HCT116 (cell line): ENCODE data around the gene LRPPRC. TPM values are rescaled to one million over a fixed set of nuclear protein-coding genes. Genes with fewer than 3 reads are reported as not detected.
A peak's percentile ranks its signal among the peaks of the same experiment; 100 is the strongest.

Experiments
- ATAC-seq: fragments of 200-7000 bp; cut with Tn5 transposase; 2 replicates; pipeline ENCODE4 v1.9.1; 2020; ENCODE audit warnings: mild to moderate bottlenecking, moderate library complexity
- BruUV-seq: library from RNA; stranded (reverse); fragments of 400-500 nt; replicated peaks from 2 replicates; lab custom pipeline; 2021; lab: Mats Ljungman, UMichigan
- CTCF ChIA-PET: fragments of 300-600 bp; sonication (Branson Sonifier 250); formaldehyde crosslinking; loops from one replicate; lab custom pipeline; 2021; ENCODE audit warnings: antibody characterized with exemption; lab: Charles Lee
- POLR2A ChIA-PET: fragments of 300-600, 350-600 bp; sonication (Branson Sonifier 250); formaldehyde crosslinking; loops from one replicate; lab custom pipeline; 2021; ENCODE audit warnings: antibody characterized with exemption; lab: Charles Lee
- RAD21 ChIA-PET, 2 experiments: fragments of 300-600 bp; sonication (Branson Sonifier 250); formaldehyde crosslinking; loops; one replicate each; lab custom pipeline; 2023; ENCODE audit warnings: low total read pairs in 2 of 2; ENCODE audit not compliant: uncharacterized antibody in 2 of 2, unreplicated experiment in 2 of 2, low non-redundant PET in 1 of 2; lab: Charles Lee
- DNase-seq: peaks from one replicate; pipeline ENCODE4 v3.0.0-alpha.2; 2010; ENCODE audit warnings: low read depth, low spot score
- H2AFZ ChIP-seq: fragments of 200-600 bp; shearing (Covaris generic), sonication (generic); 2 replicates; pipeline ENCODE4 v1.6.1; 2017; ENCODE audit warnings: low read depth, mixed run types, mixed read lengths, antibody characterized with exemption, low read length; ENCODE audit not compliant: poor library complexity, severe bottlenecking
- H3K27ac ChIP-seq: 2 replicates; pipeline ENCODE4 v1.5.1; 2012; ENCODE audit warnings: low read depth, low read length
- H3K27me3 ChIP-seq: fragments of 200-600 bp; sonication (generic); 2 replicates; pipeline ENCODE4 v1.6.1; 2016; ENCODE audit warnings: mixed run types, low read length, mixed read lengths; ENCODE audit not compliant: insufficient read depth
- H3K36me3 ChIP-seq, 2 experiments: fragments of 200-500 bp in 1 of 2; fragments of 200-600 bp in 1 of 2; sonication (Bioruptor generic) in 1 of 2; sonication (generic) in 1 of 2; 2 replicates each; pipeline versions ENCODE4 v1.5.1 to v1.6.1; 2014 to 2016; ENCODE audit warnings: low read length in 2 of 2, inconsistent platforms in 1 of 2, mixed read lengths in 1 of 2, mixed run types in 1 of 2; ENCODE audit not compliant: insufficient read depth in 2 of 2, control insufficient read depth in 1 of 2
- H3K4me1 ChIP-seq, 2 experiments: fragments of 200-600 bp in 1 of 2; sonication (generic) in 1 of 2; 2 replicates each; pipeline versions ENCODE4 v1.5.1 to v1.6.1; 2012 to 2017; ENCODE audit warnings: low read length in 2 of 2, inconsistent platforms in 1 of 2, mild to moderate bottlenecking in 1 of 2, mixed read lengths in 1 of 2, mixed run types in 1 of 2, moderate library complexity in 1 of 2; ENCODE audit not compliant: insufficient read depth in 2 of 2, control insufficient read depth in 1 of 2
- H3K4me2 ChIP-seq: fragments of 200-600 bp; sonication (generic); 2 replicates; pipeline ENCODE4 v1.6.1; 2017; ENCODE audit warnings: mixed run types, low read length, mixed read lengths
- H3K4me3 ChIP-seq, 2 experiments: fragments of 200-600 bp in 1 of 2; sonication (generic) in 1 of 2; replicated peaks in 1 of 2; 2 replicates each; pipeline ENCODE4 v1.5.1; 2011 to 2016; ENCODE audit warnings: low read length in 2 of 2, control low read depth in 1 of 2, low read depth in 1 of 2, mild to moderate bottlenecking in 1 of 2, mixed read lengths in 1 of 2, mixed run types in 1 of 2
- H3K79me2 ChIP-seq: fragments of 200-600 bp; sonication (generic); 2 replicates; pipeline ENCODE4 v1.6.1; 2017; ENCODE audit warnings: mild to moderate bottlenecking, mixed run types, low read length, moderate library complexity, mixed read lengths; ENCODE audit not compliant: insufficient read depth
- H3K9ac ChIP-seq: fragments of 200-600 bp; sonication (generic); 2 replicates; pipeline ENCODE4 v1.6.1; 2016; ENCODE audit warnings: low read length, mixed read lengths
- H3K9me2 ChIP-seq: fragments of 200-600 bp; sonication (generic), shearing (Covaris generic); 2 replicates; pipeline ENCODE4 v1.6.1; 2017; ENCODE audit warnings: mixed run types, mild to moderate bottlenecking, moderate library complexity; ENCODE audit not compliant: insufficient read depth
- H3K9me3 ChIP-seq, 2 experiments: fragments of 200-500 bp in 1 of 2; fragments of 200-600 bp in 1 of 2; sonication (Bioruptor generic) in 1 of 2; sonication (generic) in 1 of 2; 2 replicates each; pipeline ENCODE4 v1.6.1; 2014 to 2017; ENCODE audit warnings: low read length in 2 of 2, mixed read lengths in 2 of 2, inconsistent platforms in 1 of 2, low read depth in 1 of 2, mild to moderate bottlenecking in 1 of 2, mixed run types in 1 of 2, moderate library complexity in 1 of 2; ENCODE audit not compliant: control insufficient read depth in 1 of 2, insufficient read depth in 1 of 2
- H4K20me1 ChIP-seq: fragments of 200-600 bp; sonication (generic), shearing (Covaris generic); 2 replicates; pipeline ENCODE4 v1.6.1; 2017; ENCODE audit warnings: mixed run types, mild to moderate bottlenecking, moderate library complexity; ENCODE audit not compliant: insufficient read depth
- CBX3 ChIP-seq: IDR thresholded peaks from 2 replicates; pipeline ENCODE4 v1.6.1; 2012; ENCODE audit warnings: low read depth
- CEBPB ChIP-seq: IDR thresholded peaks from 2 replicates; pipeline ENCODE4 v1.6.1; 2012; ENCODE audit warnings: low read depth
- EGR1 ChIP-seq: IDR thresholded peaks from 2 replicates; pipeline ENCODE4 v1.6.1; 2012; ENCODE audit warnings: low read depth
- ELF1 ChIP-seq: IDR thresholded peaks from 2 replicates; pipeline ENCODE4 v1.6.1; 2012; ENCODE audit warnings: low read depth, borderline replicate concordance
- EZH2 ChIP-seq: fragments of 200-600 bp; sonication (generic); IDR thresholded peaks from 2 replicates; pipeline ENCODE4 v1.6.1; 2017; ENCODE audit warnings: antibody characterized with exemption, mixed run types
- EZH2phosphoT487 ChIP-seq: fragments of 200-600 bp; IDR thresholded peaks from 2 replicates; pipeline ENCODE4 v1.6.1; 2018; ENCODE audit warnings: antibody characterized with exemption, borderline replicate concordance
- FOSL1 ChIP-seq: IDR thresholded peaks from 2 replicates; pipeline ENCODE4 v1.6.1; 2012; ENCODE audit warnings: low read depth
- JUND ChIP-seq: IDR thresholded peaks from 2 replicates; pipeline ENCODE4 v1.6.1; 2012
- POLR2AphosphoS5 ChIP-seq: IDR thresholded peaks from 2 replicates; pipeline ENCODE4 v1.6.1; 2011; ENCODE audit warnings: mild to moderate bottlenecking, low read depth, low read length, moderate library complexity
- RAD21 ChIP-seq: IDR thresholded peaks from 2 replicates; pipeline ENCODE4 v1.6.1; 2012; ENCODE audit warnings: low read depth, mild to moderate bottlenecking
- SIN3A ChIP-seq: IDR thresholded peaks from 2 replicates; pipeline ENCODE4 v1.6.1; 2012; ENCODE audit warnings: low read depth
- SP1 ChIP-seq: IDR thresholded peaks from 2 replicates; pipeline ENCODE4 v1.6.1; 2012; ENCODE audit warnings: low read depth
- SRF ChIP-seq: IDR thresholded peaks from 2 replicates; pipeline ENCODE4 v1.6.1; 2012; ENCODE audit warnings: low read depth
- ZNF274 ChIP-seq: fragments of 200-500 bp; sonication (Bioruptor generic); IDR thresholded peaks from 2 replicates; pipeline ENCODE4 v1.6.1; 2014; ENCODE audit warnings: mild to moderate bottlenecking, low read depth, low read length, inconsistent platforms
- intact Hi-C: fragments of 100-400 bp; cut with micrococcal nuclease; formaldehyde crosslinking; loops from 2 replicates; pipeline ENCODE4 v1.10.0; 2022
- total RNA-seq: library from RNA; stranded (reverse); gene quantifications from one replicate; pipeline ENCODE4 v1.2.1, GENCODE V29; 2021; ENCODE audit not compliant: unreplicated experiment
- TF ChIP-seq, protein P1 (sequence below): IDR thresholded peaks from 2 replicates; pipeline ENCODE4 v1.6.1; 2012; ENCODE audit warnings: low read depth

LRPPRC gene
- total RNA-seq, 1 experiment from 2014 or later: 210 TPM

DNA sequence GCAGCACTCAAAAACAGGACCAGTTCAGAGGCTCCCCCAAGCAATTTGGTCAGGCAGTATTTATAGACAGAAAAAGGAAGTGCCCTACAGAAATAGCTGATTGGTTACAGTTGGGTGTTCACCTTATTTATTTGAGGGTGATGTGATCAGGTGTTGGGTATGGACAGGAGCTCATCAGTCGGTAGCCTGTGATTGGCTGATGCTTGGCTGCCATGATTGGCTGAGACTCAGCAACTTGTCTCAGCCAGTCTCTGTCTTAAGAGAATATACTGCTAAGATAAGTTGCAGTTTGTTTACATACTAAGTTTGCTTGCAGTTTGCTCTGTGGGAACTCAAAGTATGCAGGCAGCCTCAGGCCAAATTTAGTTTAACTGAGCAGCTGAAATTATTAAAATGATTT, 147.6 kb downstream of the LRPPRC start:
- H3K79me2 ChIP-seq: no peaks in the 10 kb centered on the region
- DNase-seq: peak; percentile 33
- no peak overlapping the region for H2AFZ ChIP-seq
- no peaks in the 10 kb centered on the region for H3K9me2 ChIP-seq
- H4K20me1 ChIP-seq: no peaks in the 10 kb centered on the region
- BruUV-seq: no TSS peak
- H3K27me3 ChIP-seq: no peaks in the 10 kb centered on the region
- peaks cover 0 to 8% of the 10 kb centered on the region in 2 experiments; a peak in 2 of 4 replicates for H3K4me1 ChIP-seq
- no peaks in the 10 kb centered on the region for H3K36me3 ChIP-seq
- TF ChIP-seq FOSL1: no peak
- no peak for TF ChIP-seq SIN3A
- TF ChIP-seq EZH2: no peak
- no peak for TF ChIP-seq RAD21
- TF ChIP-seq EGR1: no peak
- TF ChIP-seq, protein P1, sequence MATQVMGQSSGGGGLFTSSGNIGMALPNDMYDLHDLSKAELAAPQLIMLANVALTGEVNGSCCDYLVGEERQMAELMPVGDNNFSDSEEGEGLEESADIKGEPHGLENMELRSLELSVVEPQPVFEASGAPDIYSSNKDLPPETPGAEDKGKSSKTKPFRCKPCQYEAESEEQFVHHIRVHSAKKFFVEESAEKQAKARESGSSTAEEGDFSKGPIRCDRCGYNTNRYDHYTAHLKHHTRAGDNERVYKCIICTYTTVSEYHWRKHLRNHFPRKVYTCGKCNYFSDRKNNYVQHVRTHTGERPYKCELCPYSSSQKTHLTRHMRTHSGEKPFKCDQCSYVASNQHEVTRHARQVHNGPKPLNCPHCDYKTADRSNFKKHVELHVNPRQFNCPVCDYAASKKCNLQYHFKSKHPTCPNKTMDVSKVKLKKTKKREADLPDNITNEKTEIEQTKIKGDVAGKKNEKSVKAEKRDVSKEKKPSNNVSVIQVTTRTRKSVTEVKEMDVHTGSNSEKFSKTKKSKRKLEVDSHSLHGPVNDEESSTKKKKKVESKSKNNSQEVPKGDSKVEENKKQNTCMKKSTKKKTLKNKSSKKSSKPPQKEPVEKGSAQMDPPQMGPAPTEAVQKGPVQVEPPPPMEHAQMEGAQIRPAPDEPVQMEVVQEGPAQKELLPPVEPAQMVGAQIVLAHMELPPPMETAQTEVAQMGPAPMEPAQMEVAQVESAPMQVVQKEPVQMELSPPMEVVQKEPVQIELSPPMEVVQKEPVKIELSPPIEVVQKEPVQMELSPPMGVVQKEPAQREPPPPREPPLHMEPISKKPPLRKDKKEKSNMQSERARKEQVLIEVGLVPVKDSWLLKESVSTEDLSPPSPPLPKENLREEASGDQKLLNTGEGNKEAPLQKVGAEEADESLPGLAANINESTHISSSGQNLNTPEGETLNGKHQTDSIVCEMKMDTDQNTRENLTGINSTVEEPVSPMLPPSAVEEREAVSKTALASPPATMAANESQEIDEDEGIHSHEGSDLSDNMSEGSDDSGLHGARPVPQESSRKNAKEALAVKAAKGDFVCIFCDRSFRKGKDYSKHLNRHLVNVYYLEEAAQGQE: no peak
- TF ChIP-seq JUND: no peak
- no peak for TF ChIP-seq POLR2AphosphoS5
- no peak for TF ChIP-seq SRF
- TF ChIP-seq CEBPB: no peak
- TF ChIP-seq EZH2phosphoT487: no peak
- TF ChIP-seq CBX3: no peak
- TF ChIP-seq ZNF274: no peak
- no peak for TF ChIP-seq ELF1
- TF ChIP-seq SP1: no peak
- intact Hi-C loops: no loop called here
- no peak overlapping the region for H3K4me3 ChIP-seq
- H3K9me3 ChIP-seq: no peaks in the 10 kb centered on the region
- peak overlapping the region; percentile 36 for H3K4me2 ChIP-seq
- no peak overlapping the region for H3K27ac ChIP-seq
- H3K9ac ChIP-seq: no peak overlapping the region
- ChIA-PET RAD21 (no interaction called here), POLR2A (no interaction called here), CTCF (no interaction called here)
- peak; percentile 77 for ATAC-seq
